ENCODE measurements around the gene ABCA8. TPM values are rescaled to one million over a fixed set of nuclear protein-coding genes. Genes with fewer than 3 reads are reported as not detected.

The ABCA8 gene
- total RNA-seq, 1 donor from 2014 or later = not detected

- intact Hi-C loops (cut with micrococcal nuclease) = no loop called here
These were observed 83.7 kb downstream of the ABCA8 start for GRCh38 chr17:68871447-68871846.

GRCh38 chr17:68870976-68871375 lies 84.2 kb downstream of the ABCA8 start:
- no peak for DNase-seq (ENCODE audit: low spot score)
- Mint-ChIP-seq H3K36me3 (ENCODE audit: low read depth) (no peaks in the 10 kb centered on the region), H3K27ac (no peak overlapping the region), H3K4me3 (ENCODE audit: low read depth) (no peak overlapping the region), H3K27me3 (ENCODE audit: low read depth) (no peaks in the 10 kb centered on the region), H3K4me1 (ENCODE audit: low read depth) (no peaks in the 10 kb centered on the region), H3K9me3 (no peaks in the 10 kb centered on the region)
- intact Hi-C loops (cut with micrococcal nuclease) = no loop called here

More at GRCh38 chr17:68871447-68871846, 83.7 kb downstream of the ABCA8 start:
- H3K27ac Mint-ChIP-seq = no peak overlapping the region
- no peaks in the 10 kb centered on the region for H3K4me1 Mint-ChIP-seq (ENCODE audit: low read depth)
- no peaks in the 10 kb centered on the region for H3K36me3 Mint-ChIP-seq (ENCODE audit: low read depth)
- H3K9me3 Mint-ChIP-seq = no peaks in the 10 kb centered on the region
- no peaks in the 10 kb centered on the region for H3K27me3 Mint-ChIP-seq (ENCODE audit: low read depth)
- no peak overlapping the region for H3K4me3 Mint-ChIP-seq (ENCODE audit: low read depth)
- no peak for DNase-seq (ENCODE audit: low spot score)

- DNase-seq (ENCODE audit: low spot score) = no peak
- Mint-ChIP-seq H3K4me3 (ENCODE audit: low read depth) (no peak overlapping the region), H3K36me3 (ENCODE audit: low read depth) (no peaks in the 10 kb centered on the region), H3K9me3 (no peaks in the 10 kb centered on the region), H3K4me1 (ENCODE audit: low read depth) (no peaks in the 10 kb centered on the region), H3K27ac (no peak overlapping the region), H3K27me3 (ENCODE audit: low read depth) (no peaks in the 10 kb centered on the region)
- intact Hi-C loops (cut with micrococcal nuclease) = no loop called here
These were observed 84.9 kb downstream of the ABCA8 start for GRCh38 chr17:68870161-68870826.

GRCh38 chr17:68868708-68869107 lies 86.5 kb downstream of the ABCA8 start:
- Mint-ChIP-seq H3K27me3 (ENCODE audit: low read depth) (no peaks in the 10 kb centered on the region), H3K27ac (no peak overlapping the region), H3K9me3 (no peaks in the 10 kb centered on the region), H3K36me3 (ENCODE audit: low read depth) (no peaks in the 10 kb centered on the region), H3K4me1 (ENCODE audit: low read depth) (no peaks in the 10 kb centered on the region), H3K4me3 (ENCODE audit: low read depth) (no peak overlapping the region)
- intact Hi-C loops (cut with micrococcal nuclease) = no loop called here
- no peak for DNase-seq (ENCODE audit: low spot score)

- H3K27ac Mint-ChIP-seq = no peak overlapping the region
- no peaks in the 10 kb centered on the region for H3K4me1 Mint-ChIP-seq (ENCODE audit: low read depth)
- no peak for DNase-seq (ENCODE audit: low spot score)
- H3K4me3 Mint-ChIP-seq (ENCODE audit: low read depth) = no peak overlapping the region
- no peaks in the 10 kb centered on the region for H3K36me3 Mint-ChIP-seq (ENCODE audit: low read depth)
- no peaks in the 10 kb centered on the region for H3K9me3 Mint-ChIP-seq
- H3K27me3 Mint-ChIP-seq (ENCODE audit: low read depth) = no peaks in the 10 kb centered on the region
- intact Hi-C loops (cut with micrococcal nuclease) = no loop called here
These were observed 87.3 kb downstream of the ABCA8 start for GRCh38 chr17:68867759-68868516.

- Mint-ChIP-seq H3K27me3 (ENCODE audit: low read depth) (no peaks in the 10 kb centered on the region), H3K27ac (no peak overlapping the region), H3K4me1 (ENCODE audit: low read depth) (no peaks in the 10 kb centered on the region), H3K9me3 (no peaks in the 10 kb centered on the region), H3K4me3 (ENCODE audit: low read depth) (no peak overlapping the region), H3K36me3 (ENCODE audit: low read depth) (no peaks in the 10 kb centered on the region)
- intact Hi-C loops (cut with micrococcal nuclease) = no loop called here
- DNase-seq (ENCODE audit: low spot score) = no peak
These were observed 89.6 kb downstream of the ABCA8 start for GRCh38 chr17:68865584-68865983.

GRCh38 chr17:68863091-68863652 lies 92.0 kb downstream of the ABCA8 start:
- Mint-ChIP-seq H3K9me3 (no peaks in the 10 kb centered on the region), H3K27ac (no peak overlapping the region), H3K36me3 (ENCODE audit: low read depth) (no peaks in the 10 kb centered on the region), H3K4me3 (ENCODE audit: low read depth) (no peak overlapping the region), H3K4me1 (ENCODE audit: low read depth) (no peaks in the 10 kb centered on the region), H3K27me3 (ENCODE audit: low read depth) (no peaks in the 10 kb centered on the region)
- intact Hi-C loops (cut with micrococcal nuclease) = no loop called here
- no peak for DNase-seq (ENCODE audit: low spot score)

GRCh38 chr17:68861602-68862001 lies 93.6 kb downstream of the ABCA8 start:
- intact Hi-C loops (cut with micrococcal nuclease) = no loop called here
- Mint-ChIP-seq H3K9me3 (no peaks in the 10 kb centered on the region), H3K4me3 (ENCODE audit: low read depth) (no peak overlapping the region), H3K27me3 (ENCODE audit: low read depth) (no peaks in the 10 kb centered on the region), H3K27ac (no peak overlapping the region), H3K36me3 (ENCODE audit: low read depth) (no peaks in the 10 kb centered on the region), H3K4me1 (ENCODE audit: low read depth) (no peaks in the 10 kb centered on the region)
- no peak for DNase-seq (ENCODE audit: low spot score)

- Mint-ChIP-seq H3K27ac (no peak overlapping the region), H3K4me1 (ENCODE audit: low read depth) (no peaks in the 10 kb centered on the region), H3K4me3 (ENCODE audit: low read depth) (no peak overlapping the region), H3K27me3 (ENCODE audit: low read depth) (no peaks in the 10 kb centered on the region), H3K36me3 (ENCODE audit: low read depth) (no peaks in the 10 kb centered on the region), H3K9me3 (no peaks in the 10 kb centered on the region)
- no peak for DNase-seq (ENCODE audit: low spot score)
- intact Hi-C loops (cut with micrococcal nuclease) = no loop called here
These were observed 94.3 kb downstream of the ABCA8 start for GRCh38 chr17:68860941-68861340.

- DNase-seq (ENCODE audit: low spot score) = no peak
- Mint-ChIP-seq H3K36me3 (ENCODE audit: low read depth) (no peaks in the 10 kb centered on the region), H3K4me1 (ENCODE audit: low read depth) (no peaks in the 10 kb centered on the region), H3K9me3 (no peaks in the 10 kb centered on the region), H3K27me3 (ENCODE audit: low read depth) (no peaks in the 10 kb centered on the region), H3K27ac (no peak overlapping the region), H3K4me3 (ENCODE audit: low read depth) (no peak overlapping the region)
- intact Hi-C loops (cut with micrococcal nuclease) = no loop called here
These were observed 100.7 kb downstream of the ABCA8 start for GRCh38 chr17:68854452-68854851.

GRCh38 chr17:68853439-68853838 lies 101.8 kb downstream of the ABCA8 start:
- Mint-ChIP-seq H3K4me1 (ENCODE audit: low read depth) (no peaks in the 10 kb centered on the region), H3K27me3 (ENCODE audit: low read depth) (no peaks in the 10 kb centered on the region)

GRCh38 chr17:68853036-68853435 lies 102.2 kb downstream of the ABCA8 start:
- no peak overlapping the region for H3K27ac Mint-ChIP-seq

More at GRCh38 chr17:68853439-68853838, 101.8 kb downstream of the ABCA8 start:
- Mint-ChIP-seq H3K36me3 (ENCODE audit: low read depth) (no peaks in the 10 kb centered on the region), H3K4me3 (ENCODE audit: low read depth) (no peak overlapping the region), H3K27ac (no peak overlapping the region), H3K9me3 (no peaks in the 10 kb centered on the region)
- intact Hi-C loops (cut with micrococcal nuclease) = no loop called here
- no peak for DNase-seq (ENCODE audit: low spot score)

GRCh38 chr17:68851890-68852289 lies 103.3 kb downstream of the ABCA8 start:
- Mint-ChIP-seq H3K27ac (no peak overlapping the region), H3K4me1 (ENCODE audit: low read depth) (no peaks in the 10 kb centered on the region), H3K9me3 (no peaks in the 10 kb centered on the region), H3K36me3 (ENCODE audit: low read depth) (no peaks in the 10 kb centered on the region), H3K27me3 (ENCODE audit: low read depth) (no peaks in the 10 kb centered on the region), H3K4me3 (ENCODE audit: low read depth) (no peak overlapping the region)
- DNase-seq (ENCODE audit: low spot score) = no peak
- intact Hi-C loops (cut with micrococcal nuclease) = no loop called here

More at GRCh38 chr17:68853036-68853435, 102.2 kb downstream of the ABCA8 start:
- Mint-ChIP-seq H3K9me3 (no peaks in the 10 kb centered on the region), H3K27me3 (ENCODE audit: low read depth) (no peaks in the 10 kb centered on the region), H3K4me1 (ENCODE audit: low read depth) (no peaks in the 10 kb centered on the region), H3K36me3 (ENCODE audit: low read depth) (no peaks in the 10 kb centered on the region), H3K4me3 (ENCODE audit: low read depth) (no peak overlapping the region)
- no peak for DNase-seq (ENCODE audit: low spot score)
- intact Hi-C loops (cut with micrococcal nuclease) = no loop called here
